PFSK-1 (cell line): ENCODE data around the gene PISD.

Source experiments
- FOXP2 ChIP-seq: optimal IDR thresholded peaks from 2 replicates; pipeline ENCODE3; 2011; ENCODE audit warnings: borderline replicate concordance, control low read depth, inconsistent platforms; ENCODE audit not compliant: insufficient read depth; ENCODE audit errors: extremely low read length, extremely low read depth
- POLR2AphosphoS5 ChIP-seq: IDR thresholded peaks from 2 replicates; pipeline ENCODE4 v1.6.1; 2012; ENCODE audit warnings: low read depth, mild to moderate bottlenecking, control low read depth, low read length, moderate library complexity
- SIN3A ChIP-seq: IDR thresholded peaks from 2 replicates; pipeline ENCODE4 v1.6.1; 2012; ENCODE audit warnings: mild to moderate bottlenecking, low read length, moderate library complexity, borderline replicate concordance; ENCODE audit not compliant: insufficient read depth
- TAF1 ChIP-seq: IDR thresholded peaks from 2 replicates; pipeline ENCODE4 v1.6.1; 2012; ENCODE audit warnings: low read length, control low read depth, borderline replicate concordance; ENCODE audit not compliant: insufficient read depth
- TF ChIP-seq, protein P1 (sequence below), 2 experiments: IDR thresholded peaks; 2 replicates each; pipeline versions ENCODE4 v1.6.1 to v1.8.0; 2011 to 2012; ENCODE audit warnings: low read depth in 2 of 2, low read length in 2 of 2, control low read depth in 1 of 2, inconsistent platforms in 1 of 2, mild to moderate bottlenecking in 1 of 2, moderate library complexity in 1 of 2; ENCODE audit not compliant: insufficient read depth in 1 of 2

Gene PISD

GRCh38 chr22:31691408-31691807, 29.4 kb upstream of the PISD start:
- no peak for TF ChIP-seq TAF1
- TF ChIP-seq, protein P1, sequence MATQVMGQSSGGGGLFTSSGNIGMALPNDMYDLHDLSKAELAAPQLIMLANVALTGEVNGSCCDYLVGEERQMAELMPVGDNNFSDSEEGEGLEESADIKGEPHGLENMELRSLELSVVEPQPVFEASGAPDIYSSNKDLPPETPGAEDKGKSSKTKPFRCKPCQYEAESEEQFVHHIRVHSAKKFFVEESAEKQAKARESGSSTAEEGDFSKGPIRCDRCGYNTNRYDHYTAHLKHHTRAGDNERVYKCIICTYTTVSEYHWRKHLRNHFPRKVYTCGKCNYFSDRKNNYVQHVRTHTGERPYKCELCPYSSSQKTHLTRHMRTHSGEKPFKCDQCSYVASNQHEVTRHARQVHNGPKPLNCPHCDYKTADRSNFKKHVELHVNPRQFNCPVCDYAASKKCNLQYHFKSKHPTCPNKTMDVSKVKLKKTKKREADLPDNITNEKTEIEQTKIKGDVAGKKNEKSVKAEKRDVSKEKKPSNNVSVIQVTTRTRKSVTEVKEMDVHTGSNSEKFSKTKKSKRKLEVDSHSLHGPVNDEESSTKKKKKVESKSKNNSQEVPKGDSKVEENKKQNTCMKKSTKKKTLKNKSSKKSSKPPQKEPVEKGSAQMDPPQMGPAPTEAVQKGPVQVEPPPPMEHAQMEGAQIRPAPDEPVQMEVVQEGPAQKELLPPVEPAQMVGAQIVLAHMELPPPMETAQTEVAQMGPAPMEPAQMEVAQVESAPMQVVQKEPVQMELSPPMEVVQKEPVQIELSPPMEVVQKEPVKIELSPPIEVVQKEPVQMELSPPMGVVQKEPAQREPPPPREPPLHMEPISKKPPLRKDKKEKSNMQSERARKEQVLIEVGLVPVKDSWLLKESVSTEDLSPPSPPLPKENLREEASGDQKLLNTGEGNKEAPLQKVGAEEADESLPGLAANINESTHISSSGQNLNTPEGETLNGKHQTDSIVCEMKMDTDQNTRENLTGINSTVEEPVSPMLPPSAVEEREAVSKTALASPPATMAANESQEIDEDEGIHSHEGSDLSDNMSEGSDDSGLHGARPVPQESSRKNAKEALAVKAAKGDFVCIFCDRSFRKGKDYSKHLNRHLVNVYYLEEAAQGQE (IDR thresholded peaks at IDR 0.05; ENCODE audit: insufficient read depth in 1 of 2, low read depth in 2 of 2, low read length in 2 of 2) = no peak
- TF ChIP-seq POLR2AphosphoS5 = no peak
- TF ChIP-seq FOXP2 = no peak
- no peak for TF ChIP-seq SIN3A

DNA sequence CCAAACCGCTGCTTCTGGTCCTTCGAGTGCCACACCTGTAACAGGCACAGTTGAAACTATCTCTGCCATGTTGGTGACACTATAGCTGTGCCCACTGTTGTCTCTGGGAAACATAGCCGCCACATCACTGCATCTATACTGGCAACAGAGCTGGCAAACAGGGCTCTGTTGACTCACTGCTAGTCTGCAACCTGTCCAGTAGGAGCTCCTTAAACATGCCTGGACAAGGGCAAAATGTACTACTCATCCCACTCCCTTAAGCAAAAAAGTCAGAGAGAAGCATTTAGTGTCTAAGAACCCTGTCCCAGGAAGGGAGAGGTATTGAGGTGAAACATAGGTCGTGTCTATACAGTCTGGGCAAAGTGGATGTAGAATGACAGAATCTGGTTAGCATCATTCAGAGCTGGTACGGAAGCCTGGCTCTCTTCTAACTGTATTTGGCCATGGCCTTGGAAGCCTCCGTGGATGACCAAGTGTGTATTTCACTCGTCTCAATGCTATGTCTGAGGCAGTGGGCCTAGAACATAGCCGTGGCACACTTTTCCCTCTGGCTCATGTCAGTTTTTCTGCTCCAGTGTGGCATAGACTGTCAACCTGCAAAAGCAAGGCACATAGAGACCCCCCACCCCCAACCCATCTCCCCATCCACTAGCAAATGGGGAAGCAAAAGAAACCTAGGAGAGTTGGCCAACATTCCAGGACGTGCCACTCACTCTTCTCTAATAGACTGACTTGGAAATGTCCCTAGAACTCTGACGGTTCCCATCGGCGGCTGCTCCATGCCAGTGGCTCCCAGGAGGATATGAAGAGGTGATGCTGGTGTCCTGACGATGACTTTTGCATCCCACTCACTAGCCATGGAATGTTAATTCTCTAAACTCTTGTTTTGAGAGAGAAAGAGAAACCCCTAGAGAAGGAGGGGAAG, 21.4 kb upstream of the PISD start:
- TF ChIP-seq POLR2AphosphoS5 (no peak), TAF1 (no peak), SIN3A (no peak), FOXP2 (no peak)
- TF ChIP-seq, protein P1 (IDR thresholded peaks at IDR 0.05; ENCODE audit: insufficient read depth in 1 of 2, low read depth in 2 of 2, low read length in 2 of 2) = no peak

DNA sequence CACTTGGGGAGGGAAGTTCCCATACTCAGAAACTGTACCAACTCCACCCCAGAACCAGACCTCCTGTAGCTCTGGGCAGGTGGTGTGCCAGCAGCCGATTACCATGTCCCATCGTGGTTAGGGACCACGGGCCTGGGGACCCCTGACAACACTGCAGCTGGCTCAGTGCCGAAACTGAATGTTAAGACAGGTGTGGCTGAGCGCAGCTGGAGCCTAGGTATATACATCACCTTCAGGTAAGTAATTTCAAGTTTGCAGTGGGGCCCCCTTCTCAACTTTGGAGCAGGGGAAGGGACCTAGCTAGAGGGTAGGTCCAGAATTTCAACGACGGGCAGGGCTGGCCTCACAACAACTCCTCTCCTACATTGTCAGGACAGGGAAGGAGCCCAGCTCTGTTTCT, 20.7 kb upstream of the PISD start:
- no peak for TF ChIP-seq TAF1
- TF ChIP-seq, protein P1 (IDR thresholded peaks at IDR 0.05; ENCODE audit: insufficient read depth in 1 of 2, low read depth in 2 of 2, low read length in 2 of 2) = no peak
- no peak for TF ChIP-seq SIN3A
- TF ChIP-seq POLR2AphosphoS5 = no peak
- no peak for TF ChIP-seq FOXP2

DNA sequence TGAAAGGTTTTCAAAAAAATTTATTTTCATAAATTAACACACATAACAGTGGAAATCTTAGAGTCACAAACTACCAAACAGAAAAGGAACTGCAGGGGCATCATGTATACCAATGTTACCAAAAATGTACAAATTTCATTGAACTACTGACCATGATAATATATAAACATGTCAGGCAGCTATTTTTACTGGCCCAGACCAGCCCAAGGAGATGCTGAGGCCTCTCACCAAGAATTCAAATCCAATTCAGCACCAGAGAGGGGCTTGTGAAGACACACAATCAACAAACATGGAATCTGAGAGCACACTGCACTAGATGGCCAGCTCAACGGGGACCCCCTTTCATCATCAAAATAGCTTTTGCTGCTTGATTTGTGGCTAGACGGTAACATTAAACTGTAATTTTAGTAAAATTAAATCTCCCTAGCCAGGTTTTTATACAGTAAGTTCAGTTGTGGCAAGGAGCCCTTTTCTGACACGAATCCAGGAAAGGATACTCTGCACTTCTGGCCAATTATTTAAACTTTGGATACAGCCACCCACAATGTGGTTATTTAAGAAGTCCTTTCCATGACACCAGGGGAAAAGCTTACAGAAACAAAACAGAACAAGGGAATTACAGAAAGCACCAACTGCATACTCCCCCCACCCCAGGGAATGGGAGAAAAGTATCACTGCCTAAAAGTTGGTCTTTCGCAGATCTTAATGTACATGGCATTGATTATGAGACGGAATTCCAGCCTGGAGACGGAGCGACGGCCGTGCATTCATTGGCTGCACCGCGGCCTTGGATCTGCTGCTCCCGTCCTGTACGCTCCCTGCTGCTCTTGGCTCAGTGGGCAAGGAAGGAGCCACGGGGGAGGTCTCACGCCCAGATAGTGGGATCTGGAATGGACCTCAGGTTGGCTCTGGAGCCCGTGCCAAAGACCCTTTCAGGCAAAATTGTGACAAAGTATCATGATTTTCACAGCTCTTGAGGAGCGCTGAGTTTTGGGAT, 19.6 kb upstream of the PISD start:
- TF ChIP-seq TAF1 = no peak
- no peak for TF ChIP-seq FOXP2
- TF ChIP-seq SIN3A = no peak
- no peak for TF ChIP-seq POLR2AphosphoS5
- TF ChIP-seq, protein P1 (IDR thresholded peaks at IDR 0.05; ENCODE audit: insufficient read depth in 1 of 2, low read depth in 2 of 2, low read length in 2 of 2) = no peak
